GM19468 (cell line): ENCODE measurements around the gene SLC52A1.
"Not testable (repeated sequence)": the region's sequence is repeated elsewhere in the genome, so short reads cannot be mapped to it uniquely, and the experiment has no call there.

ENCODE experiments used
- ATAC-seq: cut with Tn5 transposase; IDR thresholded peaks from one replicate; pipeline ENCODE4 v1.9.1; 2021; ENCODE audit warnings: mild to moderate bottlenecking, moderate library complexity, moderate number of reproducible peaks; ENCODE audit not compliant: unreplicated experiment; ENCODE audit errors: extremely low read depth

The SLC52A1 gene

GRCh38 chr17:5032865-5033264 lies 2.4 kb downstream of the SLC52A1 start:
- ATAC-seq: no peak

GRCh38 chr17:5031365-5032082 lies 3.7 kb downstream of the SLC52A1 start:
- no peak for ATAC-seq

- ATAC-seq: not testable (repeated sequence)
Measured at GRCh38 chr17:5030168-5030567, 5.1 kb downstream of the SLC52A1 start.

- ATAC-seq: no peak
Measured at GRCh38 chr17:5027916-5028315, 7.3 kb downstream of the SLC52A1 start.

GRCh38 chr17:5027299-5027698 lies 7.9 kb downstream of the SLC52A1 start:
- no peak for ATAC-seq

- ATAC-seq: no peak
Measured at GRCh38 chr17:5024604-5025003, 10.6 kb downstream of the SLC52A1 start.

GRCh38 chr17:5023588-5024147 lies 11.6 kb downstream of the SLC52A1 start:
- ATAC-seq: no peak

GRCh38 chr17:5022171-5022711 lies 13.0 kb downstream of the SLC52A1 start:
- no peak for ATAC-seq

GRCh38 chr17:5020502-5021023 lies 14.7 kb downstream of the SLC52A1 start:
- ATAC-seq: no peak

- ATAC-seq: no peak
Measured at GRCh38 chr17:5019475-5019956, 15.7 kb downstream of the SLC52A1 start.

GRCh38 chr17:5014357-5014756 lies 20.9 kb downstream of the SLC52A1 start:
- ATAC-seq: no peak

GRCh38 chr17:5011928-5012327 lies 23.3 kb downstream of the SLC52A1 start:
- no peak for ATAC-seq

- no peak for ATAC-seq
Measured at GRCh38 chr17:5003214-5003867, 31.9 kb downstream of the SLC52A1 start.

- no peak for ATAC-seq
Measured at GRCh38 chr17:5002121-5002788, 33.0 kb downstream of the SLC52A1 start.

- ATAC-seq: no peak
Measured at GRCh38 chr17:5000237-5000639, 35.0 kb downstream of the SLC52A1 start.

GRCh38 chr17:4999430-5000093 lies 35.7 kb downstream of the SLC52A1 start:
- ATAC-seq: no peak

GRCh38 chr17:4998732-4999429 lies 36.3 kb downstream of the SLC52A1 start:
- no peak for ATAC-seq

- no peak for ATAC-seq
Measured at GRCh38 chr17:4998027-4998731, 37.0 kb downstream of the SLC52A1 start.
